Kidney (tissue), 14 donors: ENCODE data around the gene PPP2R1B. TPM values are rescaled to one million over a fixed set of nuclear protein-coding genes. Genes with fewer than 3 reads are reported as not detected.

ENCODE experiments used
- DNase-seq, 5 donors: peaks; one replicate each; pipeline ENCODE4 v3.0.0-alpha.2; 2013 to 2020
- FAIRE-seq: peaks from 2 replicates; lab custom pipeline; 2012; peaks lifted over from hg19 to GRCh38; lab: Jason Lieb, UNC
- H3K27ac ChIP-seq, 2 donors: one replicate each; pipeline ENCODE4 v1.7.0; 2013; ENCODE audit warnings: low read depth in 2 of 2, low read length in 2 of 2, inconsistent platforms in 1 of 2
- H3K27me3 ChIP-seq: one replicate; pipeline ENCODE4 v1.7.1; 2013; ENCODE audit warnings: low read length, inconsistent platforms; ENCODE audit not compliant: control insufficient read depth, insufficient read depth
- H3K36me3 ChIP-seq, 3 donors: one replicate each; pipeline versions ENCODE4 v1.7.0 to v1.7.1; 2013; ENCODE audit warnings: low read length in 3 of 3, control low read depth in 1 of 3, inconsistent platforms in 1 of 3; ENCODE audit not compliant: insufficient read depth in 3 of 3, control insufficient read depth in 2 of 3
- H3K4me1 ChIP-seq, 3 donors: one replicate each; pipeline versions ENCODE4 v1.7.0 to v1.7.1; 2013; ENCODE audit warnings: low read length in 3 of 3, inconsistent platforms in 1 of 3, low read depth in 1 of 3; ENCODE audit not compliant: control insufficient read depth in 2 of 3, insufficient read depth in 2 of 3
- H3K4me3 ChIP-seq, 3 donors: one replicate each; pipeline versions ENCODE4 v1.7.0 to v1.8.1; 2013; ENCODE audit warnings: low read length in 3 of 3, control low read depth in 1 of 3, inconsistent platforms in 1 of 3
- H3K9ac ChIP-seq, 3 donors: one replicate each; pipeline versions ENCODE4 v1.7.0 to v1.7.1; 2013; ENCODE audit warnings: low read length in 3 of 3, control low read depth in 1 of 3, inconsistent platforms in 1 of 3
- H3K9me3 ChIP-seq, 3 donors: one replicate each; pipeline versions ENCODE4 v1.7.0 to v1.7.1; 2013; ENCODE audit warnings: low read length in 3 of 3, control low read depth in 1 of 3, inconsistent platforms in 1 of 3; ENCODE audit not compliant: control insufficient read depth in 2 of 3, insufficient read depth in 1 of 3
- CTCF ChIP-seq: IDR thresholded peaks from 3 replicates; pipeline ENCODE4 v1.5.1; 2012; ENCODE audit warnings: mild to moderate bottlenecking, moderate library complexity, borderline replicate concordance; ENCODE audit not compliant: insufficient read depth; ENCODE audit errors: extremely low read depth
- intact Hi-C: fragments of 100-400 bp; cut with DNase I; formaldehyde crosslinking; loops from one replicate; pipeline ENCODE4 v1.11.1; 2022
- polyA plus RNA-seq: library from polyadenylated mRNA; stranded (reverse); fragments of 350-450 nt; fragmentation: Illumina TruSeq; extraction: RNeasy Lipid Tissue Mini Kit (QIAGEN cat#74804); gene quantifications from one replicate; pipeline ENCODE4 v1.2.3, GENCODE V29; 2014; ENCODE audit warnings: low read depth, low replicate concordance; ENCODE audit not compliant: insufficient read depth
- total RNA-seq: library from RNA; stranded (reverse); fragmentation: NEBNext Ultra II Directional; extraction: Animal tissue kit (Norgen Biotek cat#: 25700); gene quantifications from one replicate; pipeline ENCODE4 v1.2.1, GENCODE V29; 2021
- donor health status: control.
- donor health status: control.
- donor health status: control.
- donor health status: control.
- donor health status: control.
- donor health status: DM: yes; HTN: yes; CAD: no.
- donor health status: Normal renal cell carcinoma (clear cell type).

Gene PPP2R1B
- total and polyA plus RNA-seq, 2 donors from 2014 or later: 11.7 to 35.5 TPM

- H3K36me3 ChIP-seq: peaks cover 0 to 23% (median 14%) of the 10 kb centered on the region in 3 donors
- H3K27ac ChIP-seq: peak overlapping the region; percentile 34 to 73
- DNase-seq (peak in 2 of 5 donors; percentile 31 to 54), FAIRE-seq (no peak)
- peak overlapping the region in 1 of 3 donors; percentile 35 for H3K9ac ChIP-seq
- peaks cover 8 to 47% (median 38%) of the 10 kb centered on the region in 3 donors for H3K4me1 ChIP-seq
- no peak for TF ChIP-seq CTCF
- no peaks in the 10 kb centered on the region for H3K27me3 ChIP-seq
- intact Hi-C loops: no loop called here
- H3K4me3 ChIP-seq: peak overlapping the region in 1 of 3 donors; percentile 7
- no peaks in the 10 kb centered on the region for H3K9me3 ChIP-seq
Measured at GRCh38 chr11:111729831-111730311, 36.3 kb downstream of the PPP2R1B start.

- Histone ChIP-seq H3K27me3 (no peaks in the 10 kb centered on the region), H3K9ac (peak overlapping the region in 2 of 3 donors; percentile 10 to 35), H3K4me1 (peaks cover 5 to 41% (median 31%) of the 10 kb centered on the region in 3 donors), H3K27ac (peak overlapping the region; percentile 34 to 73), H3K9me3 (no peaks in the 10 kb centered on the region), H3K36me3 (peaks cover 0 to 29% (median 20%) of the 10 kb centered on the region in 3 donors), H3K4me3 (no peak overlapping the region)
- no peak for TF ChIP-seq CTCF
- FAIRE-seq (no peak), DNase-seq (peak in 2 of 5 donors; percentile 44 to 70)
- intact Hi-C loops: no loop called here
Measured at GRCh38 chr11:111729071-111729830, 36.9 kb downstream of the PPP2R1B start.

DNA sequence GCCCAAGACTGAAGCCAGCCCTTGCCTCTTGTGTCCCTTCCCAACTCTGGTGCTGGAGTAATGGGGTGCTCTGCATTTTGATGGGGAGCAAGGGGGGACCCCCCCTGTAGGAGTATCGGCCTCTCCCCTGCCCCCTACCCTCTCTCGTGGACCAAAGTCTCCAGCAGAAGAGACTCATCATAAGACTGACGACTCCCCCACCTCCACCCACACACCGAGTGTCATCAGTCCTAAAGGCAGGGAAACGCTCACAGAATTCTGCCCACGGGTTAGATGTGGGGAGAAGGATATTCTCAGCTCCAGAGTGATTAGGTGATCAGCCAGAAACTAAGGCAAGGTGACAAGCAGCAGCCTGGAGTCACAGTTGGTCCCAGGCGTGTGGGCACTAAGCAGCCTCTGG lies 38.8 kb downstream of the PPP2R1B start:
- no peak for TF ChIP-seq CTCF
- Histone ChIP-seq H3K4me1 (peaks cover 5 to 26% (median 22%) of the 10 kb centered on the region in 3 donors), H3K27ac (no peak overlapping the region), H3K9me3 (no peaks in the 10 kb centered on the region), H3K9ac (no peak overlapping the region), H3K27me3 (no peaks in the 10 kb centered on the region), H3K36me3 (peaks cover 0 to 44% (median 28%) of the 10 kb centered on the region in 3 donors), H3K4me3 (no peak overlapping the region)
- FAIRE-seq (no peak), DNase-seq (peak in 1 of 5 donors; percentile 17)
- intact Hi-C loops: no loop called here
